Thyroid gland (tissue), 4 donors: ENCODE measurements around the gene MRPS27. TPM values are rescaled to one million over a fixed set of nuclear protein-coding genes. Genes with fewer than 3 reads are reported as not detected.
"Not testable (repeated sequence)": the region's sequence is repeated elsewhere in the genome, so short reads cannot be mapped to it uniquely, and the experiment has no call there.

Experiments
- DNase-seq, 2 donors: peaks; one replicate each; pipeline ENCODE4 v3.0.0-alpha.2; 2019
- H3K27ac ChIP-seq, 3 donors: fragments of 200-600 bp; sonication (generic); 1 replicate in 2 of 3; 2 replicates in 1 of 3; pipeline ENCODE4 v1.5.1; 2016 to 2019; ENCODE audit warnings: mild to moderate bottlenecking in 1 of 3, moderate library complexity in 1 of 3
- H3K27me3 ChIP-seq: fragments of 200-600 bp; sonication (generic); one replicate; pipeline ENCODE4 v1.5.1; 2019
- H3K36me3 ChIP-seq, 2 donors: fragments of 200-600 bp; sonication (generic); one replicate each; pipeline ENCODE4 v1.5.1; 2016 to 2019
- H3K4me1 ChIP-seq, 2 donors: fragments of 200-600 bp; sonication (generic); one replicate each; pipeline ENCODE4 v1.5.1; 2017 to 2019
- H3K4me3 ChIP-seq, 3 donors: fragments of 200-600 bp; sonication (generic); replicated peaks in 1 of 3; 1 replicate in 2 of 3; 2 replicates in 1 of 3; pipeline ENCODE4 v1.5.1; 2016; ENCODE audit warnings: mild to moderate bottlenecking in 1 of 3
- H3K9me3 ChIP-seq: fragments of 200-600 bp; sonication (generic); one replicate; pipeline ENCODE4 v1.5.1; 2017
- CTCF ChIP-seq, 6 experiments: fragments of 200-600 bp in 3 of 6; fragments of 450-650 bp in 3 of 6; sonication (generic) in 3 of 6; IDR thresholded peaks; one replicate each; pipeline ENCODE4 v1.5.1; 2016 to 2019; ENCODE audit warnings: antibody characterized with exemption in 6 of 6, mild to moderate bottlenecking in 2 of 6, inconsistent platforms in 1 of 6, moderate library complexity in 1 of 6
- POLR2A ChIP-seq, 2 donors: fragments of 450-650 bp; IDR thresholded peaks; one replicate each; pipeline ENCODE4 v1.6.1; 2017; ENCODE audit warnings: antibody characterized with exemption in 2 of 2, mild to moderate bottlenecking in 2 of 2, moderate library complexity in 1 of 2
- WGBS, 2 donors: methylation state at CpG; one replicate each; pipeline ENCODE4 v1.1.5; 2017; 5-methylcytosine and 5-hydroxymethylcytosine counted together
- intact Hi-C: fragments of 100-400 bp; cut with DNase I; formaldehyde crosslinking; loops from one replicate; pipeline ENCODE4 v1.15.1; 2023
- total RNA-seq, 4 donors: library from RNA; depleted of rRNA; stranded (reverse); fragments of >200 nt; gene quantifications; one replicate each; pipeline ENCODE4 v1.2.3, GENCODE V29; 2016

The MRPS27 gene
- total RNA-seq, 4 donors from 2014 or later, result 71.4 to 86.1 (median 80.4) TPM

- Histone ChIP-seq H3K9me3 (no peaks in the 10 kb centered on the region), H3K27ac (no peak overlapping the region), H3K4me3 (no peak overlapping the region), H3K36me3 (no peaks in the 10 kb centered on the region), H3K4me1 (peaks cover 0 to 3% of the 10 kb centered on the region in 2 donors), H3K27me3 (no peaks in the 10 kb centered on the region)
- intact Hi-C loops, result loop anchor here (10.0 kb wide), 1 partner anchor 516 kb away; no protein-coding TSS in a partner anchor
- 53 to 69% methylated on average over 1 of the region's 1 CpG for WGBS, 2 donors
- TF ChIP-seq CTCF (IDR thresholded peaks at IDR 0.05), result no peak
- no peak for TF ChIP-seq POLR2A (IDR thresholded peaks at IDR 0.05)
- no peak for DNase-seq
Observed at GRCh38 chr5:72300590-72301339, 19.3 kb downstream of the MRPS27 start.

GRCh38 chr5:72298711-72299110, 21.3 kb downstream of the MRPS27 start:
- intact Hi-C loops, result no loop called here
- DNase-seq, result no peak
- no peak for TF ChIP-seq CTCF (IDR thresholded peaks at IDR 0.05)
- no peak for TF ChIP-seq POLR2A (IDR thresholded peaks at IDR 0.05)
- no peaks in the 10 kb centered on the region for H3K27me3 ChIP-seq
- H3K36me3 ChIP-seq, result no peaks in the 10 kb centered on the region
- H3K9me3 ChIP-seq, result no peaks in the 10 kb centered on the region
- no peak overlapping the region for H3K27ac ChIP-seq
- H3K4me3 ChIP-seq, result no peak overlapping the region
- H3K4me1 ChIP-seq, result no peaks in the 10 kb centered on the region
- WGBS, 2 donors, result 96 to 97% methylated on average over 5 of the region's 5 CpGs

GRCh38 chr5:72298136-72298535, 21.9 kb downstream of the MRPS27 start:
- H3K27me3 ChIP-seq, H3K36me3 ChIP-seq, DNase-seq, H3K27ac ChIP-seq, H3K9me3 ChIP-seq, H3K4me1 ChIP-seq, intact Hi-C loops, H3K4me3 ChIP-seq: not testable (repeated sequence)
- 92 to 98% methylated on average over 3 of the region's 3 CpGs for WGBS, 2 donors

GRCh38 chr5:72296256-72296655, 23.8 kb downstream of the MRPS27 start:
- 94 to 96% methylated on average over 2 of the region's 2 CpGs for WGBS, 2 donors
- Histone ChIP-seq H3K9me3 (no peaks in the 10 kb centered on the region), H3K36me3 (no peaks in the 10 kb centered on the region), H3K4me1 (no peaks in the 10 kb centered on the region), H3K27me3 (no peaks in the 10 kb centered on the region), H3K4me3 (no peak overlapping the region), H3K27ac (no peak overlapping the region)
- no peak for TF ChIP-seq CTCF (IDR thresholded peaks at IDR 0.05)
- TF ChIP-seq POLR2A (IDR thresholded peaks at IDR 0.05), result no peak
- intact Hi-C loops, result no loop called here
- no peak for DNase-seq

- H3K4me3 ChIP-seq, result no peak overlapping the region
- no peak overlapping the region for H3K27ac ChIP-seq
- H3K9me3 ChIP-seq, result no peaks in the 10 kb centered on the region
- H3K27me3 ChIP-seq, result no peaks in the 10 kb centered on the region
- no peaks in the 10 kb centered on the region for H3K4me1 ChIP-seq
- intact Hi-C loops, result no loop called here
- 92 to 94% methylated on average over 4 of the region's 4 CpGs for WGBS, 2 donors
- no peaks in the 10 kb centered on the region for H3K36me3 ChIP-seq
- TF ChIP-seq CTCF (IDR thresholded peaks at IDR 0.05) (no peak), POLR2A (IDR thresholded peaks at IDR 0.05) (no peak)
- no peak for DNase-seq
Observed at GRCh38 chr5:72295539-72295938, 24.5 kb downstream of the MRPS27 start.
